Testis (tissue), 2 donors: ENCODE results near the gene MAP3K7.

Source experiments
- POLR2A ChIP-seq: fragments of 450-650 bp; IDR thresholded peaks from one replicate; pipeline ENCODE4 v1.6.1; 2017; ENCODE audit warnings: antibody characterized with exemption, mild to moderate bottlenecking, moderate library complexity
- TF ChIP-seq, protein P1 (sequence below), 3 experiments: fragments of 450-650 bp in 2 of 3; fragments of 200-600 bp in 1 of 3; sonication (generic) in 1 of 3; IDR thresholded peaks; one replicate each; pipeline ENCODE4 v1.5.1; 2016 to 2019; ENCODE audit warnings: antibody characterized with exemption in 3 of 3, mild to moderate bottlenecking in 2 of 3, moderate library complexity in 1 of 3

DNA sequence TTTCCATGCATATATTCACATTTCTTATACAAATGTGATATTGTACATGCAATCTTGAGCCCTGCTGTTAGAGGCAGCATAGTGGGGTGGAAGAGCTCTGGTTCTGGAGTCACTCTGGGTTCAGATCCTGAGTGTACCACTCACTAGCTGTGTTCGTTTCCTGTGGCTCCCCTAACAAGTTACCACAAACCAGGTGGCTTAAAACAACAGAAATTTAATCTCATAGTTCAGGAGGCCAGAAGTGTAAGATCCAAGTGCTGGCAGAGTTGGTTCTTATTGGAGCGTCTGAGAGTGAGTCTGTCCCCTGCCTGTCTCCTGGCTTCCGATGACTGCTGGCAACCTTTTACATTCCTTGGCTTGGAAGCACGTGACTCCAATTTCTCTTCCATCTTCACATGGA, 115.6 kb downstream of the MAP3K7 start:
- TF ChIP-seq, protein P1, sequence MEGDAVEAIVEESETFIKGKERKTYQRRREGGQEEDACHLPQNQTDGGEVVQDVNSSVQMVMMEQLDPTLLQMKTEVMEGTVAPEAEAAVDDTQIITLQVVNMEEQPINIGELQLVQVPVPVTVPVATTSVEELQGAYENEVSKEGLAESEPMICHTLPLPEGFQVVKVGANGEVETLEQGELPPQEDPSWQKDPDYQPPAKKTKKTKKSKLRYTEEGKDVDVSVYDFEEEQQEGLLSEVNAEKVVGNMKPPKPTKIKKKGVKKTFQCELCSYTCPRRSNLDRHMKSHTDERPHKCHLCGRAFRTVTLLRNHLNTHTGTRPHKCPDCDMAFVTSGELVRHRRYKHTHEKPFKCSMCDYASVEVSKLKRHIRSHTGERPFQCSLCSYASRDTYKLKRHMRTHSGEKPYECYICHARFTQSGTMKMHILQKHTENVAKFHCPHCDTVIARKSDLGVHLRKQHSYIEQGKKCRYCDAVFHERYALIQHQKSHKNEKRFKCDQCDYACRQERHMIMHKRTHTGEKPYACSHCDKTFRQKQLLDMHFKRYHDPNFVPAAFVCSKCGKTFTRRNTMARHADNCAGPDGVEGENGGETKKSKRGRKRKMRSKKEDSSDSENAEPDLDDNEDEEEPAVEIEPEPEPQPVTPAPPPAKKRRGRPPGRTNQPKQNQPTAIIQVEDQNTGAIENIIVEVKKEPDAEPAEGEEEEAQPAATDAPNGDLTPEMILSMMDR (IDR thresholded peaks at IDR 0.05) = no peak
- no peak for TF ChIP-seq POLR2A
